HG02885 (cell line): ENCODE data around the gene OTOP3.
"Not testable (repeated sequence)": the region's sequence is repeated elsewhere in the genome, so short reads cannot be mapped to it uniquely, and the experiment has no call there.

Experiments
- ATAC-seq: cut with Tn5 transposase; IDR thresholded peaks from one replicate; pipeline ENCODE4 v1.9.1; 2021; ENCODE audit warnings: mild to moderate bottlenecking; ENCODE audit not compliant: unreplicated experiment, poor library complexity

Gene OTOP3

GRCh38 chr17:74957935-74958740 lies 22.4 kb downstream of the OTOP3 start:
- ATAC-seq, result no peak

DNA sequence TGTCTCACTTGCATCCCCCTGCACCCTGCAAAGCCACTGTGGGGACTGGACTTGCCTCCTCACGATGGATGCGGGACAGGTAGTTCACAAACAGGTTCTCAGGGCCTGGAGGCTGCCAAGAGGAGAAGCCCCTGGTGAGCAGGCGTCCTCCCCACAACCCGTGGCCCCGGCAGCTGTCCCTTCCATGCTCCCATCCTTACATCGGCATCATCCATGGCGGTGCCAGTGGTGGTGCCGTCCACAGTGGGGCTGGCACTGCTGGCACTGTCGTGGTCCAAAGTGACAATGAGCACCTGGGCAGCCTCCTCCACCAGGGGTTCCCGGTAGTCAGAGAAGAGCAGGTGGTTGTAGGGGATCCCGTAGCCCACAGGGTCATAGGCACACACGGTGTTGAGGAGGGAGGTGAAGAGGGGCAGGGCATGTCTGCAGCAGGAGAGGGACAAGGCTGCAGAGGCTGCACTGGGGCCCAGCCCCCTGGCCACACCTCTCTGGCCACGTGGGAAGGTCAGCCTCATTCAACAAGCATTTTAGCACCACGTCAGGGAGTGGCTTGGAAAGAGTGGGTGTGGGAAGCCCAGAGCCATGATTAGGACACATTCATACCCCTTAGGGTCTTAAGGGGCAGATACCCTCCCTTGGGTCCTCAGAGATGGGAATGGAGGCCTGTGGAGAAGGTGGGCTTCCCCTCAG lies 24.3 kb downstream of the OTOP3 start:
- ATAC-seq, result no peak

DNA sequence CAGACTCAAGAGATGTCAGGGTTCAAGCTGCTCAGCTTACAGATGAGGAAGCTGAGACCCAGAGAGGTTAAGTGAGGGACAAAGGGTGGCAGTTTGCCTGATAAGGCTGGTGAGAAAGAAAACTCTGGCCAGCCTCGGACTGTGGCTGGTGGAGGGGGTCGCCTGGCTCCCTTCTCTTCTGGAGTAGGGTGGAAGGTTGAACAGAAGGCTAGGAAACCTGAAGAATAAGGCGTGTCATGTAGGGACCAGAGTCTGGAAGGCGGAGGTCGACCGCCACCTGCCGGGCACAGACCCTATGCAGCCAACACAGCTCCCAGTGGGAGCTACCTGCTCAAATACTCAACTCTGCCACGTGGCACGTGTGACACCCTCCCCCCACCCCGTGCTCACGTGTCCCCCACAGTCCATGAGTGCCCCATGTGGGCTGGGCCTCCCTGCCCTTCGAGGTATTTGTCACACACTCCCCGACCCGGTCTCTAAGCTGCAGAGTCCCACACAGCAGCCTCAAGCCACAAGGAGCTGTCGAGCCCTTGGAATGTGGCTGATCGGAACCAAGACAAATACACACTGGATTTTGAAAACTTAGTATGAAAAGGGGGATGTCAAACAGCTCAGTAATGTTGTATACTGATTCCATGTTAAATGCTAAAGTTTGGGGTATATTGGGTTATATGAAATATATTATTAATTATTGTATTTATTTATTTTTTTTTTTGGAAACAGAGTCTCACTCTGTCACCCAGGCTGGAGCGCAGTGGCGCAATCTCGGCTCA lies 25.1 kb downstream of the OTOP3 start:
- ATAC-seq, result no peak

GRCh38 chr17:74961657-74962350 lies 26.1 kb downstream of the OTOP3 start:
- no peak for ATAC-seq

- no peak for ATAC-seq
These were observed 27.1 kb downstream of the OTOP3 start for GRCh38 chr17:74962622-74963394.

GRCh38 chr17:74963656-74964055 lies 28.0 kb downstream of the OTOP3 start:
- ATAC-seq, result no peak

- ATAC-seq, result no peak
These were observed 28.6 kb downstream of the OTOP3 start for GRCh38 chr17:74964246-74964761.

- no peak for ATAC-seq
These were observed 29.4 kb downstream of the OTOP3 start for GRCh38 chr17:74964988-74965622.

DNA sequence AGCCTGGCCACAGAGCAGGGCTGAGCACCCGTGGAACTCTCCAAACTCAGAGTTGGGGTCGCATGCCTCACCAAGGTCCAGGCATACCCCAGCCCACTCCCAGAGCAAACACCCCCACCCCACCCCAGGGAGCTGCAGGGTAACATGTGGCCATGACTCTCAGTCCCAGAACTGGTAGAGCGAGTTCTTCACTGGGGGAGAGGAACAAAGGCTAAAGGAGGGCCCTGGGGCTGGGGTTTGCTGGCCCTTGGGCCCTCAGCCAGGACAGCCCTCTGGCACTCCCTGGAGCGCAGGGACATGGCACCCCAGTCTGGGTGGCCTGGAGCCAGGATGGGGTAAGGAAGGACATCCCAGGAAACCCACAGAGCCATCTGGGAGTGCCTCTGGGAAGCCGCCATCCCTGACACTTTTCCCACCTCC lies 32.7 kb downstream of the OTOP3 start:
- no peak for ATAC-seq

DNA sequence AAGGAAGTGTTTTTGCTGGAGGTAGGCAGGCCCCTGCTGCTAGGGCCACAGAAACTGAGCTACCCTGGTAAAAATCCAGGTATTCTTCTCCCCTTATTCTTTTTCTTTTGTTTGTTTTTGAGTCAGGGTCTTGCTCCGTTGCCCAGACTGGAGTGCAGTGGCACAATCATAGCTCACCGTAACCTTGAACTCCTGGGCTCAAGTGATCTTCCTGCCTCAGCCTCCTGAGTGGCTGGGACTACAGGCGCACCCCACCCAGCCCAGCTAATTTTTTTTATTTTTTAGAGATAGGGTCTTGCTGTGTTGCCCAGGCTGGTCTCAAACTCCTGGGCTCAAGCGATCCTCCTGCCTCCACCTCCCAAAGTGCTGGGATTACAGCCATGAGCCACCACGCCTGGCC lies 33.8 kb downstream of the OTOP3 start:
- ATAC-seq, result not testable (repeated sequence)

GRCh38 chr17:74970395-74970794 lies 34.7 kb downstream of the OTOP3 start:
- no peak for ATAC-seq

- ATAC-seq, result no peak
These were observed 35.6 kb downstream of the OTOP3 start for GRCh38 chr17:74971069-74971841.

- no peak for ATAC-seq
These were observed 36.1 kb downstream of the OTOP3 start for GRCh38 chr17:74971842-74972106.

GRCh38 chr17:74972107-74972972 lies 36.6 kb downstream of the OTOP3 start, which contains the start of gene HID1:
Gene HID1 (minus strand): TSS chr17:74972759. CDS start chr17:74972656, 103 bp downstream.
- no peak for ATAC-seq

- ATAC-seq, result no peak
These were observed 37.3 kb downstream of the OTOP3 start for GRCh38 chr17:74972973-74973328.

DNA sequence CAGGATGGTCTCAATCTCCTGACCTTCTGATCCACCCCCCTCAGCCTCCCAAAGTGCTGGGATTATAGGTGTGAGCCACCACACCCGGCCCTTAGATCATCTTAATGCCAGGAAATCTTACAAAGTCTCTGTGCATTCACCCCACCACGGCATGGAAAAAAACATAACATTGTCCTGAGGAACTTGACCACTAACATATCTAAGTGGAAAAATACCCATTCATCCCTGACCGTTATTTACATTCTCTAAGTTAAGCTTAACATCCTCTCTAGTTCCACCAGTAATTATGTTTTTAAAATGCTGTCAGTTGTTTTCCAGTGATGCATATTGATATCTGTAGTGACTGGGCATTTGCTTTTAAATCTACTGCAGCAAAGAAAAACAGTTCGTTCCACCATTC lies 40.2 kb downstream of the OTOP3 start:
- ATAC-seq, result no peak

DNA sequence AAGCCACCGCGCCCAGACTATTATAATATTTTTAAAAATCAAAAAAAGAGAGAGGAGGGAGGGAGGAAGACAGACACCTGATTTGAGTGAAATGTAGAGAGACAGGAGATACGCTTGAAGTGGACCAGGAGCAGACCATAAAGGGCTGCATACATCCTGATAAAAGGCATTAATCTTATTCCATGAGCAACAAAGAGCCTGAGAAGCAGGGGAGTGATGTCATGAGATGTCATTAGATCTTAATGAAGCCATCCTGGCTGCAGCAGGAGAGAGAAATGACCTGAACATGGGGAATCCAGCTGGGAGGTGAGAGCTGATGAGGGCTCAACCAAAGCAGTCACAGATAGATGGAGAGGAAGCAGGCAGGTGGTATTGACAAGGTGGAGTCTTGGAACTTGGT lies 42.1 kb downstream of the OTOP3 start:
- no peak for ATAC-seq

- ATAC-seq, result no peak
These were observed 42.5 kb downstream of the OTOP3 start for GRCh38 chr17:74978240-74978639.
